ENCODE data around the gene TRIM24. TPM values are rescaled to one million over a fixed set of nuclear protein-coding genes. Genes with fewer than 3 reads are reported as not detected.

The TRIM24 gene
- total and polyA plus RNA-seq, 2 of the 13 experiments (the other 11 are each of a cell fraction or from before 2014, with no cell fraction given) = 100 to 106 TPM

DNA sequence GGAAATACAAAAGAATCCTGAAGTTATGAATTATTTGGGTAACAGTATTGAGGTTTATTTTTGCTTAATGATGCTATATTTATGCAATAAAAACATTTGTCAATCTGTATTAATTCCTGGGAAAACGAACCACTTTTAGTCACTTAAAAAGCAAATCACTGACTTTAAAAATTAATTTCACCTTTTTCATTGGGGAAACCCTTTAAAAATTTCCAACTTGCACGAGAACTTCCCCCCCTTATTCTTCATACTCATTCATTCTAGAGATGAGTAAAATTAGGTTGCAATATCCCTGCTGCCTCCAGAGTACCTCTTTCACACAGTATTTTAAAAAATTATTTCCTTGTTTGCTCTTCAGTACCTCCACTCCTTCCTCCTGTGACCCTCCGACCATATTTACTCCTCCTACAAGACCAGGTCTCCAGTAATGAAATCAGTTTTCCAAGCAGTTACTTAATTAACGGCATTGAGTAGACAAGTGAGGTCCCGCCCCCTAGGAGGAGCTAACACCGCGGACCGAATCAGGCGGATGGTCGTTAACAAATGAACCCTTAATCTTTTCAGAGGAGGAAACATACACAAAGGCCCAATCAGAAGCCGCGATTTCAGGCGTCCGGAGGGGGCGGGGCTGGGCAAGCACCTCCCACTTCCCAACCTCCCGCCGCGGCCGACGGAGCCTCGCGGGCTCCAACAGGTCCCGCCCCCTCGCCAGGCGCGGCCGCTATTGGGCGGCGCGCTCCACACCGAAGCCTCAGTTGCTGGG, 465 bp upstream of the TRIM24 start (continued):
- TF ChIP-seq, protein P1, sequence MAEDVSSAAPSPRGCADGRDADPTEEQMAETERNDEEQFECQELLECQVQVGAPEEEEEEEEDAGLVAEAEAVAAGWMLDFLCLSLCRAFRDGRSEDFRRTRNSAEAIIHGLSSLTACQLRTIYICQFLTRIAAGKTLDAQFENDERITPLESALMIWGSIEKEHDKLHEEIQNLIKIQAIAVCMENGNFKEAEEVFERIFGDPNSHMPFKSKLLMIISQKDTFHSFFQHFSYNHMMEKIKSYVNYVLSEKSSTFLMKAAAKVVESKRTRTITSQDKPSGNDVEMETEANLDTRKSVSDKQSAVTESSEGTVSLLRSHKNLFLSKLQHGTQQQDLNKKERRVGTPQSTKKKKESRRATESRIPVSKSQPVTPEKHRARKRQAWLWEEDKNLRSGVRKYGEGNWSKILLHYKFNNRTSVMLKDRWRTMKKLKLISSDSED (CRISPR knock-in tag; IDR thresholded peaks at IDR 0.05) = no peak
- TF ChIP-seq, protein P2, sequence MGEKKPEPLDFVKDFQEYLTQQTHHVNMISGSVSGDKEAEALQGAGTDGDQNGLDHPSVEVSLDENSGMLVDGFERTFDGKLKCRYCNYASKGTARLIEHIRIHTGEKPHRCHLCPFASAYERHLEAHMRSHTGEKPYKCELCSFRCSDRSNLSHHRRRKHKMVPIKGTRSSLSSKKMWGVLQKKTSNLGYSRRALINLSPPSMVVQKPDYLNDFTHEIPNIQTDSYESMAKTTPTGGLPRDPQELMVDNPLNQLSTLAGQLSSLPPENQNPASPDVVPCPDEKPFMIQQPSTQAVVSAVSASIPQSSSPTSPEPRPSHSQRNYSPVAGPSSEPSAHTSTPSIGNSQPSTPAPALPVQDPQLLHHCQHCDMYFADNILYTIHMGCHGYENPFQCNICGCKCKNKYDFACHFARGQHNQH (CRISPR knock-in tag; IDR thresholded peaks at IDR 0.05) = 0 out of 2 replicates have a peak, but pooled peaks have one; percentile 40
- TF ChIP-seq, protein P3, sequence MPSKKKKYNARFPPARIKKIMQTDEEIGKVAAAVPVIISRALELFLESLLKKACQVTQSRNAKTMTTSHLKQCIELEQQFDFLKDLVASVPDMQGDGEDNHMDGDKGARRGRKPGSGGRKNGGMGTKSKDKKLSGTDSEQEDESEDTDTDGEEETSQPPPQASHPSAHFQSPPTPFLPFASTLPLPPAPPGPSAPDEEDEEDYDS (CRISPR knock-in tag; IDR thresholded peaks at IDR 0.05) = peak; percentile 67
- TF ChIP-seq ZNF552 (CRISPR knock-in tag; IDR thresholded peaks at IDR 0.05; ENCODE audit: borderline replicate concordance) (no peak), GZF1 (CRISPR knock-in tag; IDR thresholded peaks at IDR 0.05) (no peak), CREB1 (IDR thresholded peaks at IDR 0.05) (peak; percentile 39; the same call in 1 of the 2 replicates), CREB1 (CRISPR knock-in tag; IDR thresholded peaks at IDR 0.05) (no peak), SP4 (CRISPR knock-in tag; IDR thresholded peaks at IDR 0.05) (peak; percentile 75), ZNF30 (CRISPR knock-in tag; IDR thresholded peaks at IDR 0.05) (no peak), ZNF205 (CRISPR knock-in tag; IDR thresholded peaks at IDR 0.05) (0 out of 2 replicates have a peak, but pooled peaks have one; percentile 6), TOE1 (CRISPR knock-in tag; IDR thresholded peaks at IDR 0.05) (0 out of 2 replicates have a peak, but pooled peaks have one; percentile 32), NFIC (IDR thresholded peaks at IDR 0.05; ENCODE audit: low read length) (no peak), NFATC3 (CRISPR knock-in tag; IDR thresholded peaks at IDR 0.05) (no peak), NFYC (CRISPR knock-in tag; IDR thresholded peaks at IDR 0.05) (peak; percentile 74), BORCS8-MEF2B (CRISPR knock-in tag; IDR thresholded peaks at IDR 0.05) (no peak), SP2 (CRISPR knock-in tag; IDR thresholded peaks at IDR 0.05) (peak; percentile 75), ZNF619 (CRISPR knock-in tag; IDR thresholded peaks at IDR 0.05) (no peak), HOXA3 (CRISPR knock-in tag; IDR thresholded peaks at IDR 0.05) (no peak)
- TF ChIP-seq, protein P4, sequence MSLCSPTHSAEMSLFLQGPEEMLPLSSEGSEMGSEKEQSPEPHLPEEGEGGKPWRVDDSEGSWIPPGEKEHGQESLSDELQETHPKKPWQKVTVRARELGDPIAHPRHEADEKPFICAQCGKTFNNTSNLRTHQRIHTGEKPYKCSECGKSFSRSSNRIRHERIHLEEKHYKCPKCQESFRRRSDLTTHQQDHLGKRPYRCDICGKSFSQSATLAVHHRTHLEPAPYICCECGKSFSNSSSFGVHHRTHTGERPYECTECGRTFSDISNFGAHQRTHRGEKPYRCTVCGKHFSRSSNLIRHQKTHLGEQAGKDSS (CRISPR knock-in tag; IDR thresholded peaks at IDR 0.05; ENCODE audit: borderline replicate concordance, low read depth) = no peak
- TF ChIP-seq, protein P5, sequence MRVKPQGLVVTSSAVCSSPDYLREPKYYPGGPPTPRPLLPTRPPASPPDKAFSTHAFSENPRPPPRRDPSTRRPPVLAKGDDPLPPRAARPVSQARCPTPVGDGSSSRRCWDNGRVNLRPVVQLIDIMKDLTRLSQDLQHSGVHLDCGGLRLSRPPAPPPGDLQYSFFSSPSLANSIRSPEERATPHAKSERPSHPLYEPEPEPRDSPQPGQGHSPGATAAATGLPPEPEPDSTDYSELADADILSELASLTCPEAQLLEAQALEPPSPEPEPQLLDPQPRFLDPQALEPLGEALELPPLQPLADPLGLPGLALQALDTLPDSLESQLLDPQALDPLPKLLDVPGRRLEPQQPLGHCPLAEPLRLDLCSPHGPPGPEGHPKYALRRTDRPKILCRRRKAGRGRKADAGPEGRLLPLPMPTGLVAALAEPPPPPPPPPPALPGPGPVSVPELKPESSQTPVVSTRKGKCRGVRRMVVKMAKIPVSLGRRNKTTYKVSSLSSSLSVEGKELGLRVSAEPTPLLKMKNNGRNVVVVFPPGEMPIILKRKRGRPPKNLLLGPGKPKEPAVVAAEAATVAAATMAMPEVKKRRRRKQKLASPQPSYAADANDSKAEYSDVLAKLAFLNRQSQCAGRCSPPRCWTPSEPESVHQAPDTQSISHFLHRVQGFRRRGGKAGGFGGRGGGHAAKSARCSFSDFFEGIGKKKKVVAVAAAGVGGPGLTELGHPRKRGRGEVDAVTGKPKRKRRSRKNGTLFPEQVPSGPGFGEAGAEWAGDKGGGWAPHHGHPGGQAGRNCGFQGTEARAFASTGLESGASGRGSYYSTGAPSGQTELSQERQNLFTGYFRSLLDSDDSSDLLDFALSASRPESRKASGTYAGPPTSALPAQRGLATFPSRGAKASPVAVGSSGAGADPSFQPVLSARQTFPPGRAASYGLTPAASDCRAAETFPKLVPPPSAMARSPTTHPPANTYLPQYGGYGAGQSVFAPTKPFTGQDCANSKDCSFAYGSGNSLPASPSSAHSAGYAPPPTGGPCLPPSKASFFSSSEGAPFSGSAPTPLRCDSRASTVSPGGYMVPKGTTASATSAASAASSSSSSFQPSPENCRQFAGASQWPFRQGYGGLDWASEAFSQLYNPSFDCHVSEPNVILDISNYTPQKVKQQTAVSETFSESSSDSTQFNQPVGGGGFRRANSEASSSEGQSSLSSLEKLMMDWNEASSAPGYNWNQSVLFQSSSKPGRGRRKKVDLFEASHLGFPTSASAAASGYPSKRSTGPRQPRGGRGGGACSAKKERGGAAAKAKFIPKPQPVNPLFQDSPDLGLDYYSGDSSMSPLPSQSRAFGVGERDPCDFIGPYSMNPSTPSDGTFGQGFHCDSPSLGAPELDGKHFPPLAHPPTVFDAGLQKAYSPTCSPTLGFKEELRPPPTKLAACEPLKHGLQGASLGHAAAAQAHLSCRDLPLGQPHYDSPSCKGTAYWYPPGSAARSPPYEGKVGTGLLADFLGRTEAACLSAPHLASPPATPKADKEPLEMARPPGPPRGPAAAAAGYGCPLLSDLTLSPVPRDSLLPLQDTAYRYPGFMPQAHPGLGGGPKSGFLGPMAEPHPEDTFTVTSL (CRISPR knock-in tag; IDR thresholded peaks at IDR 0.05; ENCODE audit: borderline replicate concordance) = no peak
- TF ChIP-seq, protein P6, sequence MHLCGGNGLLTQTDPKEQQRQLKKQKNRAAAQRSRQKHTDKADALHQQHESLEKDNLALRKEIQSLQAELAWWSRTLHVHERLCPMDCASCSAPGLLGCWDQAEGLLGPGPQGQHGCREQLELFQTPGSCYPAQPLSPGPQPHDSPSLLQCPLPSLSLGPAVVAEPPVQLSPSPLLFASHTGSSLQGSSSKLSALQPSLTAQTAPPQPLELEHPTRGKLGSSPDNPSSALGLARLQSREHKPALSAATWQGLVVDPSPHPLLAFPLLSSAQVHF (CRISPR knock-in tag; IDR thresholded peaks at IDR 0.05) = no peak
